WERI-Rb-1 (cell line): ENCODE results near the gene RAE1.

Experiments
- DNase-seq: peaks from one replicate; pipeline ENCODE4 v3.0.0-alpha.2; 2020
- H3K27ac ChIP-seq: fragments of 250-450 bp; sonication (Bioruptor Pico); 2 replicates; pipeline ENCODE4 v1.5.1; 2020; ENCODE audit warnings: mild to moderate bottlenecking, moderate library complexity
- H3K27me3 ChIP-seq: fragments of 250-450 bp; sonication (Bioruptor Pico); 2 replicates; pipeline ENCODE4 v1.5.1; 2021; ENCODE audit warnings: mild to moderate bottlenecking, low read depth, moderate library complexity; ENCODE audit not compliant: insufficient read depth, severe bottlenecking
- H3K36me3 ChIP-seq: fragments of 250-450 bp; sonication (Bioruptor Pico); 2 replicates; pipeline ENCODE4 v1.5.1; 2020; ENCODE audit warnings: mild to moderate bottlenecking, moderate library complexity
- H3K4me3 ChIP-seq: 2 replicates; pipeline ENCODE4 v1.5.1; 2011; ENCODE audit warnings: low read depth, mild to moderate bottlenecking, control low read depth, low read length
- H3K9me3 ChIP-seq: fragments of 250-450 bp; sonication (Bioruptor Pico); 2 replicates; pipeline ENCODE4 v1.5.1; 2021; ENCODE audit warnings: mild to moderate bottlenecking, moderate library complexity; ENCODE audit not compliant: severe bottlenecking
- CTCF ChIP-seq: IDR thresholded peaks from 2 replicates; pipeline ENCODE4 v1.5.1; 2011; ENCODE audit warnings: low read depth, mild to moderate bottlenecking, control low read depth, inconsistent platforms, low read length

The RAE1 gene

GRCh38 chr20:57378107-57378506, 27.1 kb downstream of the RAE1 start:
- TF ChIP-seq CTCF = no peak
- H3K27ac ChIP-seq = no peak overlapping the region
- H3K4me3 ChIP-seq = no peak overlapping the region
- H3K27me3 ChIP-seq = no peaks in the 10 kb centered on the region
- H3K36me3 ChIP-seq = peaks cover 68% of the 10 kb centered on the region
- H3K9me3 ChIP-seq = no peaks in the 10 kb centered on the region
- no peak for DNase-seq

GRCh38 chr20:57378646-57379262, 27.7 kb downstream of the RAE1 start:
- Histone ChIP-seq H3K27me3 (no peaks in the 10 kb centered on the region), H3K27ac (no peak overlapping the region), H3K9me3 (no peaks in the 10 kb centered on the region), H3K4me3 (no peak overlapping the region), H3K36me3 (peaks cover 62% of the 10 kb centered on the region)
- no peak for DNase-seq
- no peak for TF ChIP-seq CTCF

- Histone ChIP-seq H3K4me3 (no peak overlapping the region), H3K27me3 (no peaks in the 10 kb centered on the region), H3K9me3 (no peaks in the 10 kb centered on the region), H3K27ac (no peak overlapping the region), H3K36me3 (peaks cover 57% of the 10 kb centered on the region)
- DNase-seq = no peak
- TF ChIP-seq CTCF = no peak
Observed at GRCh38 chr20:57379263-57379647, 28.2 kb downstream of the RAE1 start.

- Histone ChIP-seq H3K4me3 (no peak overlapping the region), H3K9me3 (no peaks in the 10 kb centered on the region), H3K27ac (no peak overlapping the region), H3K36me3 (peaks cover 47% of the 10 kb centered on the region), H3K27me3 (no peaks in the 10 kb centered on the region)
- DNase-seq = no peak
- no peak for TF ChIP-seq CTCF
Observed at GRCh38 chr20:57380081-57380750, 29.2 kb downstream of the RAE1 start.

- H3K27me3 ChIP-seq = no peaks in the 10 kb centered on the region
- DNase-seq = peak; percentile 78
- H3K36me3 ChIP-seq = peaks cover 31% of the 10 kb centered on the region
- H3K4me3 ChIP-seq = no peak overlapping the region
- H3K9me3 ChIP-seq = no peaks in the 10 kb centered on the region
- no peak overlapping the region for H3K27ac ChIP-seq
- peak; percentile 83 for TF ChIP-seq CTCF
Observed at GRCh38 chr20:57381596-57382503, 30.8 kb downstream of the RAE1 start.
